Natural killer cell treated with Interleukin-12 subunit alpha and Interleukin-12 subunit beta and Interleukin-15 and Interleukin-18, amount 100 ng/mL, for 72 hours (primary cell): Measurements from ENCODE around the gene NTF3. TPM values are rescaled to one million over a fixed set of nuclear protein-coding genes. Genes with fewer than 3 reads are reported as not detected.
A peak's percentile ranks its signal among the peaks of the same experiment; 100 is the strongest.

ENCODE experiments used
- ATAC-seq, 2 donors: fragments of 150-1000 bp; cut with Tn5 transposase in 1 of 2; sonication (Bioruptor Pico), chemical (Tn5 transposase) in 1 of 2; 2 replicates each; pipeline ENCODE4 v1.10.0; 2021
- DNase-seq: peaks from one replicate; pipeline ENCODE4 v3.0.0; 2022; ENCODE audit warnings: low spot score
- H3K27ac Mint-ChIP-seq, 2 donors: 1 replicate in 1 of 2; 2 replicates in 1 of 2; pipeline ENCODE4 v1.8.0; 2022; ENCODE audit warnings: mixed read lengths in 2 of 2, mild to moderate bottlenecking in 1 of 2, moderate library complexity in 1 of 2
- H3K27me3 Mint-ChIP-seq, 2 donors: 1 replicate in 1 of 2; 2 replicates in 1 of 2; pipeline ENCODE4 v1.8.0; 2022; ENCODE audit warnings: mixed read lengths in 2 of 2
- H3K36me3 Mint-ChIP-seq: one replicate; pipeline ENCODE4 v1.8.0; 2022; ENCODE audit warnings: mixed read lengths
- H3K4me1 Mint-ChIP-seq, 2 donors: 1 replicate in 1 of 2; 2 replicates in 1 of 2; pipeline ENCODE4 v1.8.0; 2022; ENCODE audit warnings: low read depth in 2 of 2, mixed read lengths in 2 of 2, mild to moderate bottlenecking in 1 of 2
- H3K4me3 Mint-ChIP-seq: one replicate; pipeline ENCODE4 v1.8.0; 2022; ENCODE audit warnings: mixed read lengths
- H3K9me3 Mint-ChIP-seq: 2 replicates; pipeline ENCODE4 v1.8.0; 2022; ENCODE audit warnings: mixed read lengths
- total RNA-seq, 2 donors: library from RNA; stranded (reverse); gene quantifications; one replicate each; pipeline ENCODE4 v1.2.3, GENCODE V29; 2022

NTF3 gene
- total RNA-seq, 2 donors from 2014 or later = not detected

GRCh38 chr12:5509557-5509956 lies 77.6 kb downstream of the NTF3 start:
- Mint-ChIP-seq H3K4me1 (peaks cover 0 to 3% of the 10 kb centered on the region in 2 donors), H3K4me3 (no peak overlapping the region), H3K9me3 (no peaks in the 10 kb centered on the region), H3K27ac (no peak overlapping the region), H3K36me3 (no peaks in the 10 kb centered on the region), H3K27me3 (peaks cover 3 to 8% of the 10 kb centered on the region in 2 donors)
- no peak for ATAC-seq
- DNase-seq = no peak

- Mint-ChIP-seq H3K4me1 (peaks cover 0 to 3% of the 10 kb centered on the region in 2 donors), H3K4me3 (no peak overlapping the region), H3K9me3 (no peaks in the 10 kb centered on the region), H3K27me3 (peaks cover 3 to 8% of the 10 kb centered on the region in 2 donors), H3K27ac (no peak overlapping the region), H3K36me3 (no peaks in the 10 kb centered on the region)
- DNase-seq = no peak
- no peak for ATAC-seq
These were observed 78.4 kb downstream of the NTF3 start for GRCh38 chr12:5510251-5510805.

- peaks cover 0 to 3% of the 10 kb centered on the region in 2 donors for H3K4me1 Mint-ChIP-seq
- no peak overlapping the region for H3K27ac Mint-ChIP-seq
- DNase-seq (no peak), ATAC-seq (no peak)
- no peaks in the 10 kb centered on the region for H3K36me3 Mint-ChIP-seq
- no peaks in the 10 kb centered on the region for H3K9me3 Mint-ChIP-seq
- no peak overlapping the region for H3K4me3 Mint-ChIP-seq
- peaks cover 3 to 16% of the 10 kb centered on the region in 2 donors for H3K27me3 Mint-ChIP-seq
These were observed 79.3 kb downstream of the NTF3 start for GRCh38 chr12:5511256-5511643.

- Mint-ChIP-seq H3K4me3 (no peak overlapping the region), H3K9me3 (no peaks in the 10 kb centered on the region), H3K27me3 (peaks cover 3 to 16% of the 10 kb centered on the region in 2 donors), H3K4me1 (peaks cover 0 to 3% of the 10 kb centered on the region in 2 donors), H3K36me3 (no peaks in the 10 kb centered on the region), H3K27ac (no peak overlapping the region)
- no peak for ATAC-seq
- no peak for DNase-seq
These were observed 80.0 kb downstream of the NTF3 start for GRCh38 chr12:5511644-5512600.

GRCh38 chr12:5512601-5512970 lies 80.7 kb downstream of the NTF3 start:
- ATAC-seq (no peak), DNase-seq (no peak)
- Mint-ChIP-seq H3K4me1 (peaks cover 0 to 3% of the 10 kb centered on the region in 2 donors), H3K4me3 (no peak overlapping the region), H3K36me3 (no peaks in the 10 kb centered on the region), H3K27ac (no peak overlapping the region), H3K27me3 (peaks cover 3 to 16% of the 10 kb centered on the region in 2 donors), H3K9me3 (no peaks in the 10 kb centered on the region)

- Mint-ChIP-seq H3K27ac (no peak overlapping the region), H3K36me3 (no peaks in the 10 kb centered on the region), H3K27me3 (peaks cover 3 to 16% of the 10 kb centered on the region in 2 donors), H3K4me1 (peaks cover 0 to 3% of the 10 kb centered on the region in 2 donors), H3K4me3 (no peak overlapping the region), H3K9me3 (no peaks in the 10 kb centered on the region)
- DNase-seq (no peak), ATAC-seq (no peak)
These were observed 81.5 kb downstream of the NTF3 start for GRCh38 chr12:5513406-5513805.

GRCh38 chr12:5514016-5514415 lies 82.1 kb downstream of the NTF3 start:
- DNase-seq (no peak), ATAC-seq (peak in 1 of 2 donors; percentile 14)
- Mint-ChIP-seq H3K27me3 (peaks cover 3 to 16% of the 10 kb centered on the region in 2 donors), H3K27ac (no peak overlapping the region), H3K4me3 (no peak overlapping the region), H3K9me3 (no peaks in the 10 kb centered on the region), H3K36me3 (no peaks in the 10 kb centered on the region), H3K4me1 (peaks cover 0 to 3% of the 10 kb centered on the region in 2 donors)

GRCh38 chr12:5514545-5514944 lies 82.6 kb downstream of the NTF3 start:
- H3K4me3 Mint-ChIP-seq = no peak overlapping the region
- peaks cover 4 to 18% of the 10 kb centered on the region in 2 donors for H3K27me3 Mint-ChIP-seq
- H3K4me1 Mint-ChIP-seq = peaks cover 0 to 3% of the 10 kb centered on the region in 2 donors
- H3K27ac Mint-ChIP-seq = no peak overlapping the region
- no peaks in the 10 kb centered on the region for H3K36me3 Mint-ChIP-seq
- ATAC-seq (no peak), DNase-seq (no peak)
- H3K9me3 Mint-ChIP-seq = no peaks in the 10 kb centered on the region

GRCh38 chr12:5515458-5515857 lies 83.5 kb downstream of the NTF3 start:
- Mint-ChIP-seq H3K36me3 (no peaks in the 10 kb centered on the region), H3K4me3 (no peak overlapping the region), H3K4me1 (peaks cover 0 to 3% of the 10 kb centered on the region in 2 donors), H3K27me3 (peaks cover 6 to 24% of the 10 kb centered on the region in 2 donors), H3K27ac (no peak overlapping the region), H3K9me3 (no peaks in the 10 kb centered on the region)
- ATAC-seq = no peak
- no peak for DNase-seq

- Mint-ChIP-seq H3K36me3 (no peaks in the 10 kb centered on the region), H3K4me1 (no peaks in the 10 kb centered on the region), H3K27ac (no peak overlapping the region), H3K27me3 (peaks cover 3 to 15% of the 10 kb centered on the region in 2 donors), H3K9me3 (no peaks in the 10 kb centered on the region), H3K4me3 (no peak overlapping the region)
- DNase-seq (no peak), ATAC-seq (no peak)
These were observed 84.7 kb downstream of the NTF3 start for GRCh38 chr12:5516371-5517241.

GRCh38 chr12:5518584-5519365 lies 86.9 kb downstream of the NTF3 start:
- no peaks in the 10 kb centered on the region for H3K4me1 Mint-ChIP-seq
- no peak for DNase-seq
- ATAC-seq = no peak
- H3K27me3 Mint-ChIP-seq = peaks cover 7 to 15% of the 10 kb centered on the region in 2 donors
- H3K4me3 Mint-ChIP-seq = no peak overlapping the region
- H3K27ac Mint-ChIP-seq = no peak overlapping the region
- no peaks in the 10 kb centered on the region for H3K9me3 Mint-ChIP-seq
- no peaks in the 10 kb centered on the region for H3K36me3 Mint-ChIP-seq

GRCh38 chr12:5520037-5520436 lies 88.1 kb downstream of the NTF3 start:
- H3K9me3 Mint-ChIP-seq = no peaks in the 10 kb centered on the region
- ATAC-seq (no peak), DNase-seq (no peak)
- no peaks in the 10 kb centered on the region for H3K4me1 Mint-ChIP-seq
- no peaks in the 10 kb centered on the region for H3K36me3 Mint-ChIP-seq
- H3K27ac Mint-ChIP-seq = no peak overlapping the region
- H3K27me3 Mint-ChIP-seq = peaks cover 9 to 15% of the 10 kb centered on the region in 2 donors
- H3K4me3 Mint-ChIP-seq = no peak overlapping the region

GRCh38 chr12:5520831-5521230 lies 88.9 kb downstream of the NTF3 start:
- no peak for ATAC-seq

More at GRCh38 chr12:5520831-5521230, 88.9 kb downstream of the NTF3 start:
- no peak for DNase-seq
- H3K27ac Mint-ChIP-seq = no peak overlapping the region
- no peaks in the 10 kb centered on the region for H3K9me3 Mint-ChIP-seq
- H3K27me3 Mint-ChIP-seq = peaks cover 10 to 11% of the 10 kb centered on the region in 2 donors
- H3K4me1 Mint-ChIP-seq = no peaks in the 10 kb centered on the region
- no peaks in the 10 kb centered on the region for H3K36me3 Mint-ChIP-seq
- no peak overlapping the region for H3K4me3 Mint-ChIP-seq
